Effector memory CD8-positive, alpha-beta T cell (primary cell): ENCODE results near the gene ASB7.

Experiments used
- ATAC-seq: fragments of 150-1000 bp; cut with Tn5 transposase; replicated peaks from 2 replicates; pipeline ENCODE4 v1.10.0; 2021; ENCODE audit warnings: mild to moderate bottlenecking, moderate library complexity
- DNase-seq, 3 experiments: peaks; one replicate each; pipeline ENCODE4 v3.0.0; 2021
- H3K27ac Mint-ChIP-seq, 2 donors: one replicate each; pipeline ENCODE4 v1.8.0; 2022; ENCODE audit warnings: mild to moderate bottlenecking in 2 of 2, mixed read lengths in 2 of 2, moderate library complexity in 2 of 2
- H3K27me3 Mint-ChIP-seq, 2 donors: one replicate each; pipeline ENCODE4 v1.8.0; 2022; ENCODE audit warnings: mixed read lengths in 2 of 2
- H3K36me3 Mint-ChIP-seq: one replicate; pipeline ENCODE4 v1.8.0; 2022; ENCODE audit warnings: mild to moderate bottlenecking, moderate library complexity, mixed read lengths; ENCODE audit not compliant: insufficient read depth
- H3K4me1 Mint-ChIP-seq, 2 donors: one replicate each; pipeline ENCODE4 v1.8.0; 2022; ENCODE audit warnings: low read depth in 2 of 2, mixed read lengths in 2 of 2
- H3K4me3 Mint-ChIP-seq, 2 donors: one replicate each; pipeline ENCODE4 v1.8.0; 2022; ENCODE audit warnings: mild to moderate bottlenecking in 2 of 2, mixed read lengths in 2 of 2, moderate library complexity in 2 of 2
- H3K9me3 Mint-ChIP-seq, 2 donors: one replicate each; pipeline ENCODE4 v1.8.0; 2022; ENCODE audit warnings: mixed read lengths in 2 of 2

The ASB7 gene

GRCh38 chr15:100695048-100695447 is 92.7 kb downstream of the ASB7 start:
- ATAC-seq (no peak), DNase-seq (no peak)
- H3K36me3 Mint-ChIP-seq = no peaks in the 10 kb centered on the region
- H3K27me3 Mint-ChIP-seq = peaks cover 16 to 20% of the 10 kb centered on the region in 2 donors
- H3K9me3 Mint-ChIP-seq = no peaks in the 10 kb centered on the region
- H3K27ac Mint-ChIP-seq = no peak overlapping the region
- no peaks in the 10 kb centered on the region for H3K4me1 Mint-ChIP-seq
- H3K4me3 Mint-ChIP-seq = no peak overlapping the region

- H3K4me3 Mint-ChIP-seq = no peak overlapping the region
- no peak for ATAC-seq
- DNase-seq = no peak
- H3K36me3 Mint-ChIP-seq = no peaks in the 10 kb centered on the region
- H3K4me1 Mint-ChIP-seq = no peaks in the 10 kb centered on the region
- peaks cover 16 to 24% of the 10 kb centered on the region in 2 donors for H3K27me3 Mint-ChIP-seq
- H3K27ac Mint-ChIP-seq = no peak overlapping the region
- no peaks in the 10 kb centered on the region for H3K9me3 Mint-ChIP-seq
These were observed 94.1 kb downstream of the ASB7 start for GRCh38 chr15:100696452-100696851.
